ENCODE data around the gene SMIM41. TPM values are rescaled to one million over a fixed set of nuclear protein-coding genes. Genes with fewer than 3 reads are reported as not detected.

SMIM41 gene
- polyA plus RNA-seq, 1 donor (not counting 4 experiments of a cell fraction or from before 2014, with no cell fraction given), result not detected

GRCh38 chr12:52049286-52049685, 30.2 kb upstream of the SMIM41 start:
- H3K9me3 ChIP-seq (ENCODE audit: control insufficient read depth, low read depth, low read length), result no peaks in the 10 kb centered on the region
- dilution Hi-C loops (cut with MboI; ENCODE audit: extremely low pct_ligation_motif_present, low sequenced_read_pairs), result no loop called here
- no peak overlapping the region for H3K4me3 ChIP-seq (ENCODE audit: control insufficient read depth in 2 of 3, extremely low read depth in 1 of 3, insufficient read depth in 2 of 3, low read depth in 1 of 3, low read length in 3 of 3)
- no peak overlapping the region for H3K4me2 ChIP-seq (ENCODE audit: control insufficient read depth, extremely low read depth, insufficient read depth, low read depth, low read length)
- no peaks in the 10 kb centered on the region for H4K20me1 ChIP-seq (ENCODE audit: control insufficient read depth, extremely low read depth, insufficient read depth, low read length)
- H3K36me3 ChIP-seq (ENCODE audit: control insufficient read depth in 2 of 2, extremely low read depth in 1 of 2, insufficient read depth in 2 of 2, low read length in 2 of 2), result no peaks in the 10 kb centered on the region
- FAIRE-seq (no peak), DNase-seq (ENCODE audit: low read depth, low spot score) (no peak)
- H3K27ac ChIP-seq (ENCODE audit: control insufficient read depth, insufficient read depth, low read length), result no peak overlapping the region
- no peaks in the 10 kb centered on the region for H3K27me3 ChIP-seq (ENCODE audit: control insufficient read depth, extremely low read depth, insufficient read depth, low read length)
- no peaks in the 10 kb centered on the region for H3K79me2 ChIP-seq (ENCODE audit: control insufficient read depth, insufficient read depth, low read length)
- H3K9ac ChIP-seq (ENCODE audit: control insufficient read depth, extremely low read depth, insufficient read depth, low read length), result no peak overlapping the region
- peaks cover 23% of the 10 kb centered on the region for H3K4me1 ChIP-seq (ENCODE audit: control insufficient read depth, extremely low read depth, insufficient read depth, low read length)
- H2AFZ ChIP-seq (ENCODE audit: control insufficient read depth, low read length), result no peak overlapping the region
- H3K9me1 ChIP-seq (ENCODE audit: control insufficient read depth, extremely low read depth, insufficient read depth, low read length), result no peaks in the 10 kb centered on the region
- no peak for TF ChIP-seq CTCF (optimal IDR thresholded peaks at IDR 0.05 in 1 of 3, IDR thresholded peaks at IDR 0.05 in 1 of 3, conservative IDR thresholded peaks at IDR 0.05 in 1 of 3; ENCODE audit: extremely low read depth in 1 of 3, insufficient read depth in 2 of 3, low read length in 3 of 3)
- TF ChIP-seq EZH2 (IDR thresholded peaks at IDR 0.05; ENCODE audit: low read length), result no peak

- no peaks in the 10 kb centered on the region for H3K36me3 ChIP-seq (ENCODE audit: control insufficient read depth in 2 of 2, extremely low read depth in 1 of 2, insufficient read depth in 2 of 2, low read length in 2 of 2)
- no peaks in the 10 kb centered on the region for H4K20me1 ChIP-seq (ENCODE audit: control insufficient read depth, extremely low read depth, insufficient read depth, low read length)
- no peaks in the 10 kb centered on the region for H3K27me3 ChIP-seq (ENCODE audit: control insufficient read depth, extremely low read depth, insufficient read depth, low read length)
- no peaks in the 10 kb centered on the region for H3K9me3 ChIP-seq (ENCODE audit: control insufficient read depth, low read depth, low read length)
- no peaks in the 10 kb centered on the region for H3K79me2 ChIP-seq (ENCODE audit: control insufficient read depth, insufficient read depth, low read length)
- peak overlapping the region; percentile 87 for H3K9ac ChIP-seq (ENCODE audit: control insufficient read depth, extremely low read depth, insufficient read depth, low read length)
- H3K9me1 ChIP-seq (ENCODE audit: control insufficient read depth, extremely low read depth, insufficient read depth, low read length), result no peaks in the 10 kb centered on the region
- no peak for DNase-seq (ENCODE audit: low read depth, low spot score)
- no peak overlapping the region for H3K27ac ChIP-seq (ENCODE audit: control insufficient read depth, insufficient read depth, low read length)
- TF ChIP-seq CTCF (optimal IDR thresholded peaks at IDR 0.05 in 1 of 3, IDR thresholded peaks at IDR 0.05 in 1 of 3, conservative IDR thresholded peaks at IDR 0.05 in 1 of 3; ENCODE audit: extremely low read depth in 1 of 3, insufficient read depth in 2 of 3, low read length in 3 of 3), result no peak
- no peak for TF ChIP-seq EZH2 (IDR thresholded peaks at IDR 0.05; ENCODE audit: low read length)
- H2AFZ ChIP-seq (ENCODE audit: control insufficient read depth, low read length), result no peak overlapping the region
- no peak for FAIRE-seq
- dilution Hi-C loops (cut with MboI; ENCODE audit: extremely low pct_ligation_motif_present, low sequenced_read_pairs), result no loop called here
- H3K4me1 ChIP-seq (ENCODE audit: control insufficient read depth, extremely low read depth, insufficient read depth, low read length), result peaks cover 23% of the 10 kb centered on the region
- no peak overlapping the region for H3K4me3 ChIP-seq (ENCODE audit: control insufficient read depth in 2 of 3, extremely low read depth in 1 of 3, insufficient read depth in 2 of 3, low read depth in 1 of 3, low read length in 3 of 3)
- H3K4me2 ChIP-seq (ENCODE audit: control insufficient read depth, extremely low read depth, insufficient read depth, low read depth, low read length), result peak overlapping the region; percentile 95
Measured at GRCh38 chr12:52049688-52050087, 29.8 kb upstream of the SMIM41 start.

Measured in keratinocyte (primary cell).